ENCODE data around the gene MIPEP. TPM values are rescaled to one million over a fixed set of nuclear protein-coding genes. Genes with fewer than 3 reads are reported as not detected.

Gene MIPEP
- total and polyA plus RNA-seq, 10 of the 15 experiments (the other 5 are each of a cell fraction or from before 2014, with no cell fraction given): 15.6 to 56.2 (median 29.8) TPM

GRCh38 chr13:23801141-23801540, 88.1 kb downstream of the MIPEP start (continued):
- TF ChIP-seq E4F1 (IDR thresholded peaks at IDR 0.05; ENCODE audit: borderline replicate concordance, partially characterized antibody): no peak
- TF ChIP-seq ZZZ3 (IDR thresholded peaks at IDR 0.05; ENCODE audit: control insufficient read depth, insufficient read length, low read depth): no peak
- no peak for TF ChIP-seq GATAD2B (conservative IDR thresholded peaks at IDR 0.05; ENCODE audit: low read depth)
- TF ChIP-seq SIN3A (IDR thresholded peaks at IDR 0.05; ENCODE audit: low read depth, low read length): no peak
- TF ChIP-seq RCOR1 (conservative IDR thresholded peaks at IDR 0.05; ENCODE audit: low read depth, low read length): no peak
- no peak for TF ChIP-seq RBBP5 (conservative IDR thresholded peaks at IDR 0.05)

- no peak overlapping the region for H2AFZ ChIP-seq (ENCODE audit: control insufficient read depth, low read depth, low read length)
- in situ Hi-C loops (cut with MboI) (no loop called here), intact Hi-C loops (cut with micrococcal nuclease; ENCODE audit: unreplicated experiment) (no loop called here)
- DNase-seq (ENCODE audit: low read depth, low spot score): peak; percentile 84
- POLR2A ChIA-PET: no interaction called here
- 33% methylated on average over 1 of the region's 1 CpG for WGBS (ENCODE audit: insufficient coverage, insufficient replicate concordance, low lambda C conversion rate, missing lambda C conversion rate)
- H4K20me1 ChIP-seq (ENCODE audit: control insufficient read depth, insufficient read depth): no peaks in the 10 kb centered on the region
- peak overlapping the region; percentile 10 for H3K4me2 ChIP-seq (ENCODE audit: control insufficient read depth, insufficient read depth)
- peak; percentile 94 for ATAC-seq
- no TSS peak for BruUV-seq (replicated peaks)
- FAIRE-seq: peak; percentile 52
- H3K79me2 ChIP-seq (ENCODE audit: control insufficient read depth, insufficient read depth, low read length): no peaks in the 10 kb centered on the region
- CTCF ChIA-PET: interaction anchor here (0.8 to 1.1 kb wide), 3 partner anchors 11 to 33 kb away, joined by 3 to 5 read pairs (median 4); no protein-coding TSS in a partner anchor
- H3K4me1 ChIP-seq (ENCODE audit: control insufficient read depth, insufficient read depth, low read length): peaks cover 38% of the 10 kb centered on the region
- no peak overlapping the region for H3K4me3 ChIP-seq
- H3K9me3 ChIP-seq (replicated peaks; ENCODE audit: control insufficient read depth, insufficient read depth, low read length): peaks cover 5% of the 10 kb centered on the region
- peaks cover 0 to 6% of the 10 kb centered on the region in 2 experiments; a peak in 2 of 4 replicates for H3K36me3 ChIP-seq (ENCODE audit: control insufficient read depth in 2 of 2, insufficient read depth in 2 of 2, low read length in 1 of 2)
- peak overlapping the region; percentile 89 for H3K27ac ChIP-seq (ENCODE audit: control insufficient read depth, insufficient read depth)
- peak overlapping the region; percentile 57 for H3K9ac ChIP-seq (ENCODE audit: control insufficient read depth, insufficient read depth, low read length)
- SMC1A ChIA-PET (ENCODE audit: uncharacterized antibody, unreplicated experiment): interaction anchor here (0.9 to 1.5 kb wide), 8 partner anchors 10 to 51 kb away, joined by 3 to 6 read pairs (median 4); no protein-coding TSS in a partner anchor
- H3K27me3 ChIP-seq (replicated peaks in 1 of 2; ENCODE audit: control insufficient read depth in 2 of 2, insufficient read depth in 2 of 2, low read length in 1 of 2): no peaks in the 10 kb centered on the region
- RAD21 ChIA-PET (ENCODE audit: unreplicated experiment): interaction anchor here (1.1 to 1.6 kb wide), 2 partner anchors 22 to 46 kb away, joined by 4 read pairs; no protein-coding TSS in a partner anchor
- peak; percentile 36; the same call in 1 of the 2 replicates for TF ChIP-seq TAF1 (IDR thresholded peaks at IDR 0.05; ENCODE audit: borderline replicate concordance, low read depth, low read length)
- peak; percentile 77 for TF ChIP-seq SKIL (IDR thresholded peaks at IDR 0.05; ENCODE audit: low read depth, poor library complexity, severe bottlenecking)
- TF ChIP-seq ZZZ3 (IDR thresholded peaks at IDR 0.05; ENCODE audit: control insufficient read depth, insufficient read length, low read depth): no peak
- TF ChIP-seq PBX3 (IDR thresholded peaks at IDR 0.05; ENCODE audit: insufficient replicate concordance, low read depth, low read length): peak; percentile 73
- peak; percentile 50; the same call in 1 of the 2 replicates for TF ChIP-seq BCL11A (IDR thresholded peaks at IDR 0.05; ENCODE audit: low read depth, low read length)
- TF ChIP-seq MEF2A (IDR thresholded peaks at IDR 0.05; ENCODE audit: insufficient read depth, low read depth, low read length): peak; percentile 85
- TF ChIP-seq CBX5 (IDR thresholded peaks at IDR 0.05; ENCODE audit: low read depth): peak; percentile 58; the same call in 1 of the 2 replicates
- TF ChIP-seq JUNB (IDR thresholded peaks at IDR 0.05): peak; percentile 46; the same call in 1 of the 2 replicates
- no peak for TF ChIP-seq KDM1A (IDR thresholded peaks at IDR 0.05; ENCODE audit: borderline replicate concordance)
- peak; percentile 69; the same call in 1 of the 2 replicates for TF ChIP-seq TCF7 (IDR thresholded peaks at IDR 0.05; ENCODE audit: borderline replicate concordance)
- TF ChIP-seq, protein P1, sequence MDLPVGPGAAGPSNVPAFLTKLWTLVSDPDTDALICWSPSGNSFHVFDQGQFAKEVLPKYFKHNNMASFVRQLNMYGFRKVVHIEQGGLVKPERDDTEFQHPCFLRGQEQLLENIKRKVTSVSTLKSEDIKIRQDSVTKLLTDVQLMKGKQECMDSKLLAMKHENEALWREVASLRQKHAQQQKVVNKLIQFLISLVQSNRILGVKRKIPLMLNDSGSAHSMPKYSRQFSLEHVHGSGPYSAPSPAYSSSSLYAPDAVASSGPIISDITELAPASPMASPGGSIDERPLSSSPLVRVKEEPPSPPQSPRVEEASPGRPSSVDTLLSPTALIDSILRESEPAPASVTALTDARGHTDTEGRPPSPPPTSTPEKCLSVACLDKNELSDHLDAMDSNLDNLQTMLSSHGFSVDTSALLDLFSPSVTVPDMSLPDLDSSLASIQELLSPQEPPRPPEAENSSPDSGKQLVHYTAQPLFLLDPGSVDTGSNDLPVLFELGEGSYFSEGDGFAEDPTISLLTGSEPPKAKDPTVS (IDR thresholded peaks at IDR 0.05; ENCODE audit: low read depth, low read length): no peak
These were observed 89.3 kb downstream of the MIPEP start for GRCh38 chr13:23799945-23800344.

Measured in GM12878 (cell line).